Activated CD8-positive, alpha-beta T cell treated with anti-CD3 and anti-CD28 coated beads for 36 hours (primary cell): ENCODE results near the gene CDK5RAP3. TPM values are rescaled to one million over a fixed set of nuclear protein-coding genes. Genes with fewer than 3 reads are reported as not detected.

Experiments
- ATAC-seq: fragments of 200-7000 bp; cut with Tn5 transposase; one replicate; pipeline ENCODE4 v1.10.0; 2021; ENCODE audit warnings: mild to moderate bottlenecking, moderate library complexity
- CTCF ChIA-PET: fragments of 350-600 bp; sonication (Branson Sonifier 250); formaldehyde crosslinking; loops from one replicate; lab custom pipeline; 2021; ENCODE audit warnings: antibody characterized with exemption; lab: Charles Lee
- POLR2A ChIA-PET: fragments of 350-600 bp; sonication (Branson Sonifier 250); formaldehyde crosslinking; loops from one replicate; lab custom pipeline; 2021; ENCODE audit warnings: antibody characterized with exemption; lab: Charles Lee
- DNase-seq: peaks from one replicate; pipeline ENCODE4 v3.0.0-alpha.2; 2020
- H3K27ac Mint-ChIP-seq: one replicate; pipeline ENCODE4 v1.8.0; 2021; ENCODE audit warnings: mild to moderate bottlenecking, mixed read lengths
- H3K27me3 Mint-ChIP-seq: one replicate; pipeline ENCODE4 v1.8.0; 2021; ENCODE audit warnings: mixed read lengths
- H3K36me3 Mint-ChIP-seq: one replicate; pipeline ENCODE4 v1.8.0; 2021; ENCODE audit warnings: low read depth, mixed read lengths
- H3K4me1 Mint-ChIP-seq: one replicate; pipeline ENCODE4 v1.8.0; 2021; ENCODE audit warnings: low read depth, mixed read lengths
- H3K4me3 Mint-ChIP-seq: one replicate; pipeline ENCODE4 v1.8.0; 2021; ENCODE audit warnings: mild to moderate bottlenecking, moderate library complexity, mixed read lengths
- H3K9me3 Mint-ChIP-seq: one replicate; pipeline ENCODE4 v1.8.0; 2021; ENCODE audit warnings: mixed read lengths
- CTCF ChIP-seq: fragments of 200-600 bp; IDR thresholded peaks from one replicate; pipeline ENCODE4 v1.8.0; 2022; ENCODE audit warnings: antibody characterized with exemption, mild to moderate bottlenecking
- intact Hi-C: fragments of 100-400 bp; cut with micrococcal nuclease; formaldehyde crosslinking; loops from one replicate; pipeline ENCODE4 v1.10.0; 2022
- total RNA-seq, 2 experiments: library from RNA; stranded (reverse); gene quantifications; one replicate each; pipeline ENCODE4 v1.2.3, GENCODE V29; 2021

The CDK5RAP3 gene
- total RNA-seq, 2 experiments from 2014 or later, result 161 to 171 TPM

DNA sequence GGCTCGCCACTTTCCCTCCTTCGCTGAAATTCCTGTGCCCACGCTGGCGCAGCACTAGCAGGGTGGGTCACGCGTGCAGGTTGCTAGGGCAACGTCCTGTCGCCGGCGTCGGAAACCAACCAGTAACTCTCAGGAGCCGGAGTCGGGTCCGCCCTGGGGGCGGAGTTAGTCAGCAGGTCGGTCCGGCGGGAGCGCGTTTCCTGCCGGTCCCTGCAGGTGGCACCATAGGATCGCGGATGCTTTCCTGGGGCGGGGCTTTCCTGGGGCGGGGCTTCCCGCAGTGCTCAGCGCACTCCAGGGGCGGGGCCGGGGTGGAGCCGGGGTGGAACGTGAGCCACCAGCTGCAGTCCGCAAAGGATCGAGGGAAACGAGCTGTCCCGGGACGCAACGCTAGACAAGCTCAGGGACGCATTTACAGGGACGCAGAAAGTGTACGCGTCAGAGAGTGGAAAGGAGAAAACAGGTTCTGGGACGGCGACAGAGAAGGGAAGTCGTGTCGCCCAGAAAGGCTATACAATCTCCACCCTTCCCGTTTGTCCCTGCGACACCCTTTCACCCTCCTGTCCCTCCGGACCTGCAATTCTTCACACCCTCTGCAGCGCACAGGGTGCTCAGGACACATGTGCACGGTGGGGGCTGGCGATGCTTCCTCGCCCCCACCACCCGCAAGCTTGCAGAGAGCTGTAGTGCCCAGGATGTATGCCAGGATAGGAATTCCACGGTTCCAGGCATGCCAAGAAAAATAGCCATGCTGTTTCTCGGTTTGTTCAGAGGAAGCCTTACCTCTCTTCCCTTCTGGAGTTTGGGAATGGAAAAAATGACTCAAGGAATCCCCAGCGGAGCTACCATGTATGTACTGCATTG is 54.4 kb downstream of the CDK5RAP3 start:
- no peak overlapping the region for H3K27ac Mint-ChIP-seq
- intact Hi-C loops, result no loop called here
- TF ChIP-seq CTCF, result peak; percentile 74
- DNase-seq, result peak; percentile 98
- no peaks in the 10 kb centered on the region for H3K9me3 Mint-ChIP-seq
- H3K36me3 Mint-ChIP-seq, result no peaks in the 10 kb centered on the region
- ChIA-PET POLR2A (interaction anchor here (0.9 to 2.1 kb wide), 4 partner anchors 22 to 59 kb away, joined by 3 to 10 read pairs (median 7); no protein-coding TSS in a partner anchor), CTCF (interaction anchor here (0.7 to 7.3 kb wide), 33 partner anchors 10 to 593 kb away, joined by 3 to 283 read pairs (median 5); partner anchors contain the start of genes CDK5RAP3, COPZ2, HOXB5 and HOXB8)
- peak overlapping the region; percentile 79 for H3K4me3 Mint-ChIP-seq
- peak; percentile 90 for ATAC-seq
- H3K4me1 Mint-ChIP-seq, result peaks cover 28% of the 10 kb centered on the region
- peaks cover 29% of the 10 kb centered on the region for H3K27me3 Mint-ChIP-seq

DNA sequence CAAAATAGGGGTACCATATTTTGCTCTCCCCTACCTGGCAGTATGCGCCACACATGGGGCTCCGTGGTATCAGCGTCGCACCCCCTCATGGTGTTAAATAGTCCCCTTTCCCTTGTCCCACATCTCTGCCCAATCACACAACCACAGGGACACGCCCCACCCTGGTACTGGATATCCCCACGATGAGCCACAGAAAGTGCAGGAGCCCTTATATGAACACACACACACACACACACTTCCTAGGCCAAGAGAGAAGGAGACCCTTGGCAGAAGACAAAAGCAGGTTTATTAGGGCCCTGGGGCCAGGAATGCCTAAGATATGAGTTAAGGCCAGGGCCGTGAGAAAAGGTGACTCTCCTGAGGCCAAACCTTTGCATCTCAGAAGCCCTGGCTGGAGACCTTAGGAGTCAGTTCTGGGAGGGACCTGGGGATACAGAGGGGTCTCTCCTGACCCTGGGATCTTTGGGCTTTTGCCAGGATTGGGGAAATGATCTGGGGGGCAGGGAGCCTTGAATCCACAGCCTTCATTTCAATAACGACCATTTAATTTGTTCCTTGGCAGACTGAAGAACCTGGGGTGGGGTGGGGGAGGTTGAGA is 55.1 kb downstream of the CDK5RAP3 start:
- Mint-ChIP-seq H3K27me3 (peaks cover 24% of the 10 kb centered on the region), H3K4me1 (peaks cover 28% of the 10 kb centered on the region), H3K4me3 (peak overlapping the region; percentile 79), H3K36me3 (no peaks in the 10 kb centered on the region), H3K27ac (no peak overlapping the region), H3K9me3 (no peaks in the 10 kb centered on the region)
- ATAC-seq (no peak), DNase-seq (peak; percentile 16)
- ChIA-PET CTCF (interaction anchor here (0.7 to 7.3 kb wide), 37 partner anchors 9 to 592 kb away, joined by 3 to 283 read pairs (median 5); partner anchors contain the start of genes CDK5RAP3, COPZ2, HOXB5 and HOXB8), POLR2A (interaction anchor here (0.9 to 2.1 kb wide), 6 partner anchors 20 to 58 kb away, joined by 3 to 10 read pairs (median 5); no protein-coding TSS in a partner anchor)
- TF ChIP-seq CTCF, result no peak
- intact Hi-C loops, result loop anchor here (1.0 to 2.0 kb wide), 2 partner anchors 48 to 105 kb away; no protein-coding TSS in a partner anchor

DNA sequence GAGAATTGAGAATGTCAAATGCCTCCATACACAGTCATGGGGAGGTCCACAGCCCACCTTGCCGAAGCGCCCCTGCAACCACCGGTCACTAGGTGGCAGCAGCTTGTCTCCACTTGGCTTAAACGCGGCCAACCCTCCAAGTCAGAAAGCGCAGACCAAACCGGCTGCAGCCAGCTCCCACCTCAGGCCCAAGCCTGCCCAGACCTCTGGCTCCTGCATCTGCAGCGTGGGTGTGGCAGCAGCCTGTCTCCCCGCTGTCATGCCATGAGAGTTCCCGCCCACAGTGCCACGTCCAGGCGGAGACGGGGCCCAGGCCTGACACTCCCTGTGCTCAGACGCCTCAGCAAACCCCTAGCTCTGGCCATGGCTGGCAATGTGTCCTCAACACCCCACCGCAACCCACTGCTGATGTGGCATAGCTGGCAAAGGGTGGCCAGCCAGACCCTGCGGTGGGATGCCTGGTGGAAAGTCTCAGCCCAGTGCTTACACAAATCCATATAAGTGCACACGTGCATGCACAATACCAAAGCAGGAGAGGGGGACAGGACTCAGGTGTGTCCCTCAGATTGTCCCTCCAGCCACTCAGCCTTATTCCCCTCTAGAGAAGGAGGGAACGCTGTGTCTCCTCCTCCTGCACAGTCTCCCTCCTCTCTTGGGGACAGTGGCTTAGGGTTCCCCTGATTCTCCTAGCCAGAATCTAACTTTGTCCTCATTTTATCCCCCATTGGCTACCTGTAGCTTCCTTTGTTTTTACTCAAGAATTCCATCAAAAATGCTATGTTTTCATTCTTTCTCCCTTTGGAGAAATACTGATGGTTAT is 55.8 kb downstream of the CDK5RAP3 start:
- Mint-ChIP-seq H3K4me3 (no peak overlapping the region), H3K9me3 (no peaks in the 10 kb centered on the region), H3K36me3 (no peaks in the 10 kb centered on the region), H3K27me3 (peaks cover 21% of the 10 kb centered on the region), H3K4me1 (peaks cover 28% of the 10 kb centered on the region), H3K27ac (no peak overlapping the region)
- ATAC-seq, result peak; percentile 47
- ChIA-PET CTCF (interaction anchor here (0.6 to 7.3 kb wide), 33 partner anchors 8 to 610 kb away, joined by 3 to 283 read pairs (median 6); partner anchors contain the start of genes COPZ2, HOXB5, NFE2L1 and SNX11), POLR2A (interaction anchor here (0.9 to 2.1 kb wide), 9 partner anchors 19 to 81 kb away, joined by 3 to 10 read pairs (median 4); partner anchors contain the start of gene SNX11)
- DNase-seq, result peak; percentile 91
- intact Hi-C loops, result loop anchor here (1.0 to 2.0 kb wide), 2 partner anchors 48 to 104 kb away; no protein-coding TSS in a partner anchor
- TF ChIP-seq CTCF, result peak; percentile 78

- intact Hi-C loops, result loop anchor here (2.0 kb wide), 1 partner anchor 103 kb away; no protein-coding TSS in a partner anchor
- no peak for ATAC-seq
- CTCF ChIA-PET, result interaction anchor here (0.6 to 7.3 kb wide), 28 partner anchors 9 to 609 kb away, joined by 3 to 283 read pairs (median 6); partner anchors contain the start of genes COPZ2, NFE2L1 and SNX11
- no peaks in the 10 kb centered on the region for H3K9me3 Mint-ChIP-seq
- TF ChIP-seq CTCF, result no peak
- H3K36me3 Mint-ChIP-seq, result no peaks in the 10 kb centered on the region
- H3K4me3 Mint-ChIP-seq, result no peak overlapping the region
- POLR2A ChIA-PET, result interaction anchor here (0.9 to 2.1 kb wide), 8 partner anchors 18 to 80 kb away, joined by 3 to 10 read pairs (median 4); partner anchors contain the start of gene SNX11
- no peak overlapping the region for H3K27ac Mint-ChIP-seq
- peaks cover 28% of the 10 kb centered on the region for H3K4me1 Mint-ChIP-seq
- peaks cover 17% of the 10 kb centered on the region for H3K27me3 Mint-ChIP-seq
- no peak for DNase-seq
These were observed 56.5 kb downstream of the CDK5RAP3 start for GRCh38 chr17:48027322-48027981.
